H9 (cell line): ENCODE results near the gene PYDC1. TPM values are rescaled to one million over a fixed set of nuclear protein-coding genes. Genes with fewer than 3 reads are reported as not detected.

Experiments
- DNase-seq: peaks from one replicate; pipeline ENCODE4 v3.0.0-alpha.2; 2017
- H2AFZ ChIP-seq: one replicate; pipeline ENCODE4 v1.6.1; 2013; ENCODE audit warnings: mild to moderate bottlenecking, low read length, control low read depth, moderate library complexity
- H2AK5ac ChIP-seq: 2 replicates; pipeline ENCODE4 v1.6.1; 2013; ENCODE audit warnings: low read length, control low read depth, mixed read lengths; ENCODE audit not compliant: insufficient read length
- H2BK120ac ChIP-seq: one replicate; pipeline ENCODE4 v1.6.1; 2013; ENCODE audit warnings: low read depth, mild to moderate bottlenecking, low read length, control low read depth, inconsistent platforms; ENCODE audit not compliant: poor library complexity, severe bottlenecking
- H2BK12ac ChIP-seq: 2 replicates; pipeline ENCODE4 v1.6.1; 2013; ENCODE audit warnings: low read length, control low read depth, mixed read lengths, low read depth; ENCODE audit not compliant: insufficient read length
- H2BK15ac ChIP-seq: 2 replicates; pipeline ENCODE4 v1.6.1; 2013; ENCODE audit warnings: low read depth, low read length, control low read depth
- H2BK20ac ChIP-seq: one replicate; pipeline ENCODE4 v1.6.1; 2013; ENCODE audit warnings: low read depth, mild to moderate bottlenecking, low read length, control low read depth, inconsistent platforms; ENCODE audit not compliant: poor library complexity, severe bottlenecking
- H2BK5ac ChIP-seq: 2 replicates; pipeline ENCODE4 v1.6.1; 2013; ENCODE audit warnings: low read length, control low read depth, mixed read lengths; ENCODE audit not compliant: insufficient read length
- H3K14ac ChIP-seq: 2 replicates; pipeline ENCODE4 v1.6.1; 2013; ENCODE audit warnings: low read length, control low read depth; ENCODE audit not compliant: insufficient read depth
- H3K18ac ChIP-seq: 2 replicates; pipeline ENCODE4 v1.6.1; 2013; ENCODE audit warnings: low read depth, mild to moderate bottlenecking, mixed read lengths, low read length, control low read depth; ENCODE audit not compliant: insufficient read length
- H3K23ac ChIP-seq: 2 replicates; pipeline ENCODE4 v1.6.1; 2013; ENCODE audit warnings: low read length, control low read depth, mixed read lengths, low read depth; ENCODE audit not compliant: insufficient read length
- H3K23me2 ChIP-seq: 2 replicates; pipeline ENCODE4 v1.6.1; 2013; ENCODE audit warnings: low read depth, mild to moderate bottlenecking, mixed read lengths, low read length, control low read depth; ENCODE audit not compliant: insufficient read length, poor library complexity, severe bottlenecking
- H3K27ac ChIP-seq: 2 replicates; pipeline ENCODE4 v1.5.1; 2013; ENCODE audit warnings: low read length, control low read depth, mixed read lengths, low read depth; ENCODE audit not compliant: insufficient read length
- H3K27me3 ChIP-seq: 2 replicates; pipeline ENCODE4 v1.6.1; 2013; ENCODE audit warnings: low read length, control low read depth, inconsistent platforms; ENCODE audit not compliant: insufficient read depth
- H3K4ac ChIP-seq: 2 replicates; pipeline ENCODE4 v1.6.1; 2013; ENCODE audit warnings: low read depth, mild to moderate bottlenecking, control low read depth, inconsistent platforms, low read length, moderate library complexity
- H3K4me1 ChIP-seq: 2 replicates; pipeline ENCODE4 v1.6.1; 2013; ENCODE audit warnings: low read length, control low read depth, inconsistent platforms; ENCODE audit not compliant: insufficient read depth
- H3K4me2 ChIP-seq: 2 replicates; pipeline ENCODE4 v1.6.1; 2013; ENCODE audit warnings: low read length, control low read depth, mixed read lengths; ENCODE audit not compliant: insufficient read length, insufficient read depth
- H3K56ac ChIP-seq: 2 replicates; pipeline ENCODE4 v1.6.1; 2013; ENCODE audit warnings: low read depth, mild to moderate bottlenecking, mixed read lengths, low read length, control low read depth; ENCODE audit not compliant: insufficient read length
- H3K79me1 ChIP-seq: 2 replicates; pipeline ENCODE4 v1.6.1; 2013; ENCODE audit warnings: low read depth, mild to moderate bottlenecking, moderate library complexity, low read length, control low read depth, inconsistent platforms; ENCODE audit not compliant: insufficient read depth, poor library complexity, severe bottlenecking
- H3K79me2 ChIP-seq: 2 replicates; pipeline ENCODE4 v1.6.1; 2013; ENCODE audit warnings: low read length, control low read depth, inconsistent platforms; ENCODE audit not compliant: insufficient read depth
- H3K9ac ChIP-seq: 2 replicates; pipeline ENCODE4 v1.6.1; 2013; ENCODE audit warnings: low read length, control low read depth, mixed read lengths; ENCODE audit not compliant: insufficient read length; ENCODE audit errors: extremely low read depth
- H3K9me3 ChIP-seq: one replicate; pipeline ENCODE4 v1.6.1; 2013; ENCODE audit warnings: low read depth, low read length, inconsistent platforms; ENCODE audit not compliant: control insufficient read depth
- H3T11ph ChIP-seq: one replicate; pipeline ENCODE4 v1.6.1; 2013; ENCODE audit warnings: mild to moderate bottlenecking, low read length, control low read depth, inconsistent platforms
- H4K20me1 ChIP-seq: one replicate; pipeline ENCODE4 v1.6.1; 2013; ENCODE audit not compliant: control insufficient read depth, insufficient read length, insufficient read depth
- H4K5ac ChIP-seq: 2 replicates; pipeline ENCODE4 v1.6.1; 2013; ENCODE audit warnings: low read depth, mild to moderate bottlenecking, mixed read lengths, low read length, control low read depth; ENCODE audit not compliant: insufficient read length
- H4K8ac ChIP-seq: replicated peaks from 2 replicates; pipeline ENCODE4 v1.6.1; 2013; ENCODE audit warnings: low read length, control low read depth, mixed read lengths, low read depth; ENCODE audit not compliant: insufficient read length
- H4K91ac ChIP-seq: 2 replicates; pipeline ENCODE4 v1.6.1; 2013; ENCODE audit warnings: low read depth, mild to moderate bottlenecking, moderate library complexity, mixed read lengths, low read length, control low read depth; ENCODE audit not compliant: insufficient read length
- H3K27ac Mint-ChIP-seq, 3 experiments: 2 replicates in 2 of 3; 3 replicates in 1 of 3; pipeline ENCODE4 v1.8.0; 2020 to 2021; ENCODE audit warnings: mixed read lengths in 3 of 3, mild to moderate bottlenecking in 1 of 3, moderate library complexity in 1 of 3
- H3K27me3 Mint-ChIP-seq: 2 replicates; pipeline ENCODE4 v1.8.0; 2021; ENCODE audit warnings: low read depth, mild to moderate bottlenecking, moderate library complexity, mixed read lengths
- H3K36me3 Mint-ChIP-seq, 3 experiments: 2 replicates in 2 of 3; 3 replicates in 1 of 3; pipeline ENCODE4 v1.8.0; 2020 to 2021; ENCODE audit warnings: low read depth in 3 of 3, mixed read lengths in 3 of 3; ENCODE audit not compliant: insufficient read depth in 1 of 3
- H3K4me1 Mint-ChIP-seq, 2 experiments: 2 replicates each; pipeline ENCODE4 v1.8.0; 2020; ENCODE audit warnings: mixed read lengths in 2 of 2
- H3K4me3 Mint-ChIP-seq, 2 experiments: 2 replicates in 1 of 2; 3 replicates in 1 of 2; pipeline ENCODE4 v1.8.0; 2020 to 2021; ENCODE audit warnings: mild to moderate bottlenecking in 2 of 2, mixed read lengths in 2 of 2, moderate library complexity in 1 of 2
- H3K9me3 Mint-ChIP-seq, 2 experiments: 2 replicates in 1 of 2; 3 replicates in 1 of 2; pipeline ENCODE4 v1.8.0; 2020; ENCODE audit warnings: mild to moderate bottlenecking in 2 of 2, mixed read lengths in 2 of 2, moderate library complexity in 1 of 2
- CTCF ChIP-seq: fragments of 200-600 bp; sonication (generic); conservative IDR thresholded peaks from 3 replicates; pipeline ENCODE4 v1.8.0; 2021; ENCODE audit warnings: antibody characterized with exemption, mild to moderate bottlenecking
- WGBS: extraction: QIAGEN DNeasy Blood & Tissue Kit; methylation state at CpG from one replicate; pipeline ENCODE4 v1.1.7; 2013; ENCODE audit warnings: missing lambda C conversion rate, low lambda C conversion rate, mixed read lengths; ENCODE audit not compliant: insufficient read length; ENCODE audit errors: extremely low coverage; 5-methylcytosine and 5-hydroxymethylcytosine counted together
- total RNA-seq: library from RNA; stranded (reverse); gene quantifications from 2 replicates; pipeline ENCODE4 v1.2.1, GENCODE V29; 2021

PYDC1 gene
- total RNA-seq, 1 experiment from 2014 or later = 0.70 TPM

GRCh38 chr16:31217136-31217530 lies 198 bp upstream of the PYDC1 start:
- Histone ChIP-seq H4K20me1 (no peaks in the 10 kb centered on the region), H2BK120ac (no peak overlapping the region), H3K4me2 (peak overlapping the region; percentile 72), H3K56ac (no peak overlapping the region), H3K27ac (no peak overlapping the region), H4K91ac (no peak overlapping the region), H3K23me2 (peaks cover 26% of the 10 kb centered on the region), H2AFZ (no peak overlapping the region), H3K4ac (no peak overlapping the region), H3K18ac (no peak overlapping the region), H3K14ac (no peak overlapping the region), H2BK20ac (no peak overlapping the region), H3K9ac (no peak overlapping the region), H3K9me3 (no peaks in the 10 kb centered on the region), H4K8ac (no peak overlapping the region), H3K79me2 (no peaks in the 10 kb centered on the region), H3T11ph (no peak overlapping the region), H2BK15ac (no peak overlapping the region), H2AK5ac (no peak overlapping the region), H2BK12ac (no peak overlapping the region), H3K4me1 (no peaks in the 10 kb centered on the region), H3K23ac (no peak overlapping the region), H3K79me1 (no peaks in the 10 kb centered on the region), H2BK5ac (no peak overlapping the region), H4K5ac (no peak overlapping the region), H3K27me3 (peaks cover 15% of the 10 kb centered on the region; the same call in 1 of the 2 replicates)
- TF ChIP-seq CTCF = no peak
- H3K36me3 Mint-ChIP-seq = no peaks in the 10 kb centered on the region; a peak in 1 of 7 replicates
- peak overlapping the region; percentile 53 to 84 for H3K4me3 Mint-ChIP-seq
- H3K27ac Mint-ChIP-seq = no peak overlapping the region
- no CpG with 5 or more reads among the region's 4 CpGs for WGBS
- no peaks in the 10 kb centered on the region; a peak in 1 of 5 replicates for H3K9me3 Mint-ChIP-seq
- no peak for DNase-seq
- peaks cover 71% of the 10 kb centered on the region for H3K27me3 Mint-ChIP-seq
- peaks cover 23 to 24% of the 10 kb centered on the region in 2 experiments for H3K4me1 Mint-ChIP-seq
